Measurements from ENCODE around the gene YTHDC2.

The YTHDC2 gene

DNA sequence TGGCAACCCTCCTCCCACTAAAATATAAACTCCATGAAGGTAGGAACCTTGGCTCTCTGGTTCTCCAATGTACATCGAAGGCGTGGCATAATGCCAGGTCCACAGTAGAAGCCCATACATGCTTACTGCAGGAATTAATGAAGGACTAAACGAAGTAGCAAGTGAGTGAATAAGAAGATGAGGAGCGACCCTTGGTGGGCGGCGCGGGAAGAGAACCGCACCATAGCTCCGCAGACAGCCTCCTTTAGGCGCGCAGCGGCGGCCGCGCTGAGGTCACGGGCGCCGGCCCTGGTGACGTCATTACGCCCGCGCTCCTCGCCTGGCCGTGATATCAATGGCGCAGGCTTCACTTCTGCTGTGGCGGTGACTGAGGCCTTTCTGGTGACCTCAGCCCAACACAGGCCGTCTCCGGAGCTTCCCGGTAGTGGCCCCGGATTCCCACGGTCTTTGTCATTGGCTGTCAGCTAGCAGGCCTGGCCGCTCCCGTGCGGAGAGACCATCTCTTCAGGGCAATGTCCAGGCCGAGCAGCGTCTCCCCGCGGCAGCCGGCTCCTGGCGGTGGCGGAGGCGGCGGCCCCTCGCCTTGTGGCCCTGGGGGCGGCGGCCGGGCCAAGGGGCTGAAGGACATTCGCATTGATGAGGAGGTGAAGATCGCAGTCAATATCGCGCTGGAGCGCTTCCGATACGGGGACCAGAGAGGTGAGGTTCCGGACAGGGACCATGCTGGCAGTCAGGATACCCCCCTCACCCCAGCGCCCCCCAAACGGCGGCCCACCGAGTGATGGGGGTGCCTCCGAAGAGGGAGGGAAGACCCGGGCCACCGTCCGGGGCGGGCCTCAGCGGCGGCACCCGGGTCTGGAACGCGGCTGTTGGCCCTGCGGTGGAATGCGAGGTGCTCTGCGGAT lies at the start of gene YTHDC2:
YTHDC2 (plus strand) TSS at position 311 of the 905 bp plus-strand sequence; CDS start at position 513, 202 bp downstream.
- TF ChIP-seq FOXP2 (optimal IDR thresholded peaks at IDR 0.05; ENCODE audit: control extremely low read depth, extremely low read length, insufficient read depth) (no peak), POLR2AphosphoS5 (IDR thresholded peaks at IDR 0.05; ENCODE audit: borderline replicate concordance, low read depth, low read length) (peak; percentile 97)

GRCh38 chr5:113474100-113474728 lies 39.3 kb upstream of the YTHDC2 start:
- Histone ChIP-seq H3K36me3 (ENCODE audit: insufficient read depth, low read length) (no peaks in the 10 kb centered on the region), H3K4me3 (no peak overlapping the region), H3K27ac (no peak overlapping the region), H3K9ac (ENCODE audit: insufficient read length) (no peak overlapping the region), H3K9me3 (ENCODE audit: low read depth, low read length) (no peaks in the 10 kb centered on the region)
- TF ChIP-seq POLR2AphosphoS5 (IDR thresholded peaks at IDR 0.05; ENCODE audit: borderline replicate concordance, low read depth, low read length) (no peak), FOXP2 (optimal IDR thresholded peaks at IDR 0.05; ENCODE audit: control extremely low read depth, extremely low read length, insufficient read depth) (no peak), EZH2 (IDR thresholded peaks at IDR 0.05) (no peak)
- DNase-seq (ENCODE audit: low read depth, low spot score), result no peak

More for the DNA sequence above, at the start of gene YTHDC2:
- H3K9me3 ChIP-seq (ENCODE audit: low read depth, low read length), result no peaks in the 10 kb centered on the region
- H3K27ac ChIP-seq, result peak within 1 kb of the TSS; percentile 43
- H3K36me3 ChIP-seq (ENCODE audit: insufficient read depth, low read length), result peaks cover 29% of the 10 kb centered on the region
- peak within 1 kb of the TSS; percentile 97 for H3K9ac ChIP-seq (ENCODE audit: insufficient read length)
- peak within 1 kb of the TSS; percentile 95 for H3K4me3 ChIP-seq
- DNase-seq (ENCODE audit: low read depth, low spot score), result peak; percentile 26

GRCh38 chr5:113478691-113479090 lies 34.8 kb upstream of the YTHDC2 start:
- Histone ChIP-seq H3K4me3 (no peak overlapping the region), H3K9ac (ENCODE audit: insufficient read length) (no peak overlapping the region), H3K27ac (no peak overlapping the region), H3K9me3 (ENCODE audit: low read depth, low read length) (no peaks in the 10 kb centered on the region), H3K36me3 (ENCODE audit: insufficient read depth, low read length) (no peaks in the 10 kb centered on the region)
- TF ChIP-seq POLR2AphosphoS5 (IDR thresholded peaks at IDR 0.05; ENCODE audit: borderline replicate concordance, low read depth, low read length) (no peak), EZH2 (IDR thresholded peaks at IDR 0.05) (no peak), FOXP2 (optimal IDR thresholded peaks at IDR 0.05; ENCODE audit: control extremely low read depth, extremely low read length, insufficient read depth) (no peak)
- no peak for DNase-seq (ENCODE audit: low read depth, low spot score)

DNA sequence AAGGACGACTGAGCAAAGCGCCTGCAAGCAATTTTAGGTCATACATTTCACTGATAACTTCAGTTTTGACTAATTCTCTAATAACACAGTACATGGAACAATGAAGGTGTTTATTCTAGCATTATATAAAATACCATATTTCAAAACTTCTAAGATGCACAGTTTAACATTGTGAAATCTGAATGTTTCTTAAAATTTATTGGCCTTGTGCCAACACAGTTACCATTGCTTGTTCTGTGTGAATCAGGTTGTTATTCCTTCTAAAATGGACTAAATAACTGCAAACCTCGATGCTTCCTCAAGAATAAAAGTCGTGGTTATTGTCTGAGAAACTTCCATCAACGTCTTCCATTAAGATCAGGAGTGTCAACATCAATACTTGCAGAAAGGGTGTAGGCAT lies 33.3 kb upstream of the YTHDC2 start:
- DNase-seq (ENCODE audit: low read depth, low spot score), result no peak
- TF ChIP-seq EZH2 (IDR thresholded peaks at IDR 0.05) (no peak), POLR2AphosphoS5 (IDR thresholded peaks at IDR 0.05; ENCODE audit: borderline replicate concordance, low read depth, low read length) (no peak), FOXP2 (optimal IDR thresholded peaks at IDR 0.05; ENCODE audit: control extremely low read depth, extremely low read length, insufficient read depth) (no peak)
- Histone ChIP-seq H3K9me3 (ENCODE audit: low read depth, low read length) (no peaks in the 10 kb centered on the region), H3K36me3 (ENCODE audit: insufficient read depth, low read length) (no peaks in the 10 kb centered on the region), H3K4me3 (no peak overlapping the region), H3K27ac (no peak overlapping the region), H3K9ac (ENCODE audit: insufficient read length) (no peak overlapping the region)

DNA sequence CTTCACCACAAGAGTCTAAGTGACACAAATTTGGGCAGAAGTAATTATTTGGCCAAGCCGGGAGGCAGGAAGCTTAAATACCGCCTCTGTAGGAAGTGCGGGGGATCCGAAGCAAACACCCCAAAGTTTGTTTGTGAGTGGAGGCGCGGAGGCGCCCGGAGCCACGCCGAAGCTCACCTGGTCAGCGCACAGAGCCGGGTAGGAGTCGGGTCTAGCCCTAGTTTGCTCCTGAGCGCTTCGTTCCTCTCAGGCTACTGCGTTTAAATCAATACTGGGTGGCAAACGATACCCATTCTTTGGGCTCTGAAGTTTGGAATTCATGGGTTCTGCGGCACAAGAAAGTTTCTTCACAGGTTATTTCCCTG lies 26.1 kb upstream of the YTHDC2 start:
- H3K4me3 ChIP-seq, result peak overlapping the region; percentile 78
- no peak overlapping the region for H3K27ac ChIP-seq
- H3K9ac ChIP-seq (ENCODE audit: insufficient read length), result no peak overlapping the region
- no peaks in the 10 kb centered on the region for H3K36me3 ChIP-seq (ENCODE audit: insufficient read depth, low read length)
- DNase-seq (ENCODE audit: low read depth, low spot score), result no peak
- peaks cover 8% of the 10 kb centered on the region; the same call in 1 of the 2 replicates for H3K9me3 ChIP-seq (ENCODE audit: low read depth, low read length)
- TF ChIP-seq POLR2AphosphoS5 (IDR thresholded peaks at IDR 0.05; ENCODE audit: borderline replicate concordance, low read depth, low read length) (no peak), EZH2 (IDR thresholded peaks at IDR 0.05) (no peak), FOXP2 (optimal IDR thresholded peaks at IDR 0.05; ENCODE audit: control extremely low read depth, extremely low read length, insufficient read depth) (no peak)

DNA sequence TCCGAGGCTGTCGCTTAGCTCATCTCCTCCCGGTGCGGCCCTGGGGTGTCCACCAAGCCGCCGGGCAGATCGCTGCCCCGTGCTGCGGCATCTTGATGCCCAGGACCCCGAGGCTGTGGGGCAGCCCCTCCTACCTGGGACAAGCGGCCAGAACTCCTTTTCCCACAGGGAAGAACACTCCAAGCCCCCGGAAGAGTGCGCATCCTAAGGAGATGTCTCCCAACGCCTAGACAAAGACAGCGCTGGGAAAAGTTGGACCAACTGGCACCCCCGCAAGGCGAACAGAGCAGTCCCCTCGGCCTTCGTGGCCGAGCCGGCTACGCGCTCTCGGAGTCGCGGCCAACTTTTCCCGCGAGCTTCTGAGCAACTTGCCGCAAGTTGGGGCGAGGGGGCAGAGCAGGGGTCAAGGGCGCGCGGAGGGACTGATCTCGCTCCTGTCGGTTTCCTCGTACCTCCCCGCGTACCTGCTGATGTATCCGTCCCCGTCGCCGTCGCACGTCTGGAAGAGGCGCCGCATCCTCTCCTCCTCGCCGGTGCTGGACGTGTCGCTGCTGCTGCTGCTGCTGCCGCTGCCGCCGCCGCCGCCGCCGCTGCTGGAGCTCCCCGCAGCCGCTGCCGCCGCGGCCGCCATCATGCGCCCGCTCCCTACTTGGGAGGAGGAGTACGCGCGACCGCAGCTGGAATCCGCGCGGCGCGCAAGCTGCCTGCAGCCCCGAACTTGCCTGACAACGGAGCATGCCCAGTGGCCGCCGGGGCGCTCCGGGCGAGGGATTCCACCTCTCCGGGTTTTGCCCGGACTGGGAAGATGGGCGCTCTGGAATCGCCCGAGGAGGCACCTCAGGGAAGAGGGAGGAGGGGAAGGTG lies 25.5 kb upstream of the YTHDC2 start, which contains the start of gene MCC:
MCC (minus strand) TSS at position 673 of the 864 bp plus-strand sequence.
- Histone ChIP-seq H3K27ac (no peak within 1 kb of the TSS), H3K4me3 (peak within 1 kb of the TSS; percentile 78), H3K9ac (ENCODE audit: insufficient read length) (peak within 1 kb of the TSS; percentile 3), H3K9me3 (ENCODE audit: low read depth, low read length) (peaks cover 8% of the 10 kb centered on the region; the same call in 1 of the 2 replicates), H3K36me3 (ENCODE audit: insufficient read depth, low read length) (no peaks in the 10 kb centered on the region)
- peak; percentile 3 for DNase-seq (ENCODE audit: low read depth, low spot score)
- TF ChIP-seq EZH2 (IDR thresholded peaks at IDR 0.05), result no peak
- peak; percentile 26; the same call in 1 of the 2 replicates for TF ChIP-seq POLR2AphosphoS5 (IDR thresholded peaks at IDR 0.05; ENCODE audit: borderline replicate concordance, low read depth, low read length)

- Histone ChIP-seq H3K9ac (ENCODE audit: insufficient read length) (peak overlapping the region; percentile 3), H3K36me3 (ENCODE audit: insufficient read depth, low read length) (no peaks in the 10 kb centered on the region), H3K9me3 (ENCODE audit: low read depth, low read length) (peaks cover 8% of the 10 kb centered on the region; the same call in 1 of the 2 replicates), H3K4me3 (peak overlapping the region; percentile 78), H3K27ac (no peak overlapping the region)
- no peak for TF ChIP-seq EZH2 (IDR thresholded peaks at IDR 0.05)
- TF ChIP-seq POLR2AphosphoS5 (IDR thresholded peaks at IDR 0.05; ENCODE audit: borderline replicate concordance, low read depth, low read length), result no peak; the same call in 1 of the 2 replicates
- no peak for TF ChIP-seq FOXP2 (optimal IDR thresholded peaks at IDR 0.05; ENCODE audit: control extremely low read depth, extremely low read length, insufficient read depth)
- DNase-seq (ENCODE audit: low read depth, low spot score), result no peak
Observed at GRCh38 chr5:113488645-113489184, 24.8 kb upstream of the YTHDC2 start.
